Sigmoid colon (tissue), 7 donors: Measurements from ENCODE around the gene TCF7L2. TPM values are rescaled to one million over a fixed set of nuclear protein-coding genes. Genes with fewer than 3 reads are reported as not detected.

ENCODE experiments used
- DNase-seq: peaks from one replicate; pipeline ENCODE4 v3.0.0-alpha.2; 2019
- H3K27ac ChIP-seq, 4 donors: fragments of 200-600 bp; sonication (generic); one replicate each; pipeline ENCODE4 v1.5.1; 2016 to 2019; ENCODE audit warnings: mild to moderate bottlenecking in 1 of 4
- H3K27me3 ChIP-seq, 3 donors: fragments of 200-600 bp; sonication (generic); one replicate each; pipeline ENCODE4 v1.5.1; 2019; ENCODE audit warnings: mild to moderate bottlenecking in 1 of 3
- H3K36me3 ChIP-seq, 4 donors: fragments of 200-600 bp; sonication (generic); one replicate each; pipeline ENCODE4 v1.5.1; 2016 to 2019
- H3K4me1 ChIP-seq, 4 donors: fragments of 200-600 bp; sonication (generic); one replicate each; pipeline ENCODE4 v1.5.1; 2017 to 2019
- H3K4me3 ChIP-seq, 4 donors: fragments of 200-600 bp; sonication (generic); one replicate each; pipeline ENCODE4 v1.5.1; 2017 to 2019; ENCODE audit warnings: mild to moderate bottlenecking in 2 of 4, moderate library complexity in 1 of 4
- H3K9me3 ChIP-seq, 4 donors: fragments of 200-600 bp in 3 of 4; sonication (generic) in 3 of 4; one replicate each; pipeline versions ENCODE4 v1.5.1 to v1.6.1; 2013 to 2019
- EP300 ChIP-seq, 4 donors: sonication (generic); formaldehyde crosslinking; IDR thresholded peaks; one replicate each; pipeline ENCODE4 v1.6.1; 2017; ENCODE audit warnings: antibody characterized with exemption in 4 of 4
- POLR2A ChIP-seq, 2 donors: fragments of 450-650 bp; IDR thresholded peaks; one replicate each; pipeline ENCODE4 v1.6.1; 2016; ENCODE audit warnings: antibody characterized with exemption in 2 of 2, mild to moderate bottlenecking in 2 of 2, moderate library complexity in 2 of 2
- POLR2AphosphoS5 ChIP-seq, 4 donors: sonication (generic); formaldehyde crosslinking; IDR thresholded peaks; one replicate each; pipeline ENCODE4 v1.6.1; 2017; ENCODE audit warnings: antibody characterized with exemption in 4 of 4
- WGBS, 2 donors: extraction: QIAGEN DNeasy Blood & Tissue Kit; methylation state at CpG; one replicate each; pipeline ENCODE4 v1.1.7; 2013; 5-methylcytosine and 5-hydroxymethylcytosine counted together
- intact Hi-C: fragments of 100-400 bp; cut with DNase I; formaldehyde crosslinking; loops from one replicate; pipeline ENCODE4 v1.15.1; 2023
- polyA plus RNA-seq, 3 donors: library from polyadenylated mRNA; stranded (reverse); fragments of 200-250 nt; gene quantifications; one replicate each; pipeline ENCODE4 v1.2.3, GENCODE V29; 2013
- total RNA-seq, 4 donors: library from RNA; depleted of rRNA; stranded (reverse); fragments of >200 nt; gene quantifications; one replicate each; pipeline ENCODE4 v1.1.0, GENCODE V29; 2016
- TF ChIP-seq, protein P1 (sequence below), 4 experiments: fragments of 450-650 bp in 3 of 4; fragments of 200-600 bp in 1 of 4; IDR thresholded peaks; one replicate each; pipeline ENCODE4 v1.5.1; 2016 to 2019; ENCODE audit warnings: antibody characterized with exemption in 4 of 4, mild to moderate bottlenecking in 3 of 4, moderate library complexity in 2 of 4
- donor health status: healthy with polysubstance abuse.
- donor health status: Bipolar disorder and iron deficiency.
- donor health status: healthy.

Gene TCF7L2
- total and polyA plus RNA-seq, 7 donors, result 15.3 to 40.4 (median 30.0) TPM

DNA sequence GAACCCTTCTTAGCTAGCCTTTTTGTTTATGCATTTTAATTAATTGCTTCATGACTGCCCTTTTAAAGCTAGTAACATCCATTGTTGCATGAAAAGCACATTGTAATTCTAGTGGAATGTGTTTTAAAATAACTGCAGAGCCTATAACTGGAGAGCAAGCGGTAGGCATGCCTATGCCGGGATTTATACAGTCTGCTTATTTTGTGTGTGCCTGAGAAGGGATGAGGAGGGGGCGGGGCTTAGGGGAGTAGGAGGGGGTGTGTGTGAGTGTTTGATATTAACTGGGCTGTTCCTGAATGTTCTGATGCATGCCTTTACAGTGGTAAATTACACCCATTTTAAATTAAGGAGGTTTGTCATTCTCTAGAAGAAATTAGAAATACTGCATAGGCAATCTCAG is 208.1 kb downstream of the TCF7L2 start:
- no peak overlapping the region for H3K4me3 ChIP-seq
- peaks cover 6 to 71% (median 20%) of the 10 kb centered on the region in 4 donors for H3K36me3 ChIP-seq
- H3K4me1 ChIP-seq, result peaks cover 0 to 26% (median 19%) of the 10 kb centered on the region in 4 donors
- no peaks in the 10 kb centered on the region for H3K9me3 ChIP-seq
- 74 to 76% methylated on average over 3 of the region's 3 CpGs for WGBS, 2 donors
- no peak for TF ChIP-seq EP300 (IDR thresholded peaks at IDR 0.05)
- no peak for TF ChIP-seq POLR2A (IDR thresholded peaks at IDR 0.05)
- TF ChIP-seq POLR2AphosphoS5 (IDR thresholded peaks at IDR 0.05), result no peak
- TF ChIP-seq, protein P1, sequence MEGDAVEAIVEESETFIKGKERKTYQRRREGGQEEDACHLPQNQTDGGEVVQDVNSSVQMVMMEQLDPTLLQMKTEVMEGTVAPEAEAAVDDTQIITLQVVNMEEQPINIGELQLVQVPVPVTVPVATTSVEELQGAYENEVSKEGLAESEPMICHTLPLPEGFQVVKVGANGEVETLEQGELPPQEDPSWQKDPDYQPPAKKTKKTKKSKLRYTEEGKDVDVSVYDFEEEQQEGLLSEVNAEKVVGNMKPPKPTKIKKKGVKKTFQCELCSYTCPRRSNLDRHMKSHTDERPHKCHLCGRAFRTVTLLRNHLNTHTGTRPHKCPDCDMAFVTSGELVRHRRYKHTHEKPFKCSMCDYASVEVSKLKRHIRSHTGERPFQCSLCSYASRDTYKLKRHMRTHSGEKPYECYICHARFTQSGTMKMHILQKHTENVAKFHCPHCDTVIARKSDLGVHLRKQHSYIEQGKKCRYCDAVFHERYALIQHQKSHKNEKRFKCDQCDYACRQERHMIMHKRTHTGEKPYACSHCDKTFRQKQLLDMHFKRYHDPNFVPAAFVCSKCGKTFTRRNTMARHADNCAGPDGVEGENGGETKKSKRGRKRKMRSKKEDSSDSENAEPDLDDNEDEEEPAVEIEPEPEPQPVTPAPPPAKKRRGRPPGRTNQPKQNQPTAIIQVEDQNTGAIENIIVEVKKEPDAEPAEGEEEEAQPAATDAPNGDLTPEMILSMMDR (IDR thresholded peaks at IDR 0.05), result no peak
- H3K27ac ChIP-seq, result peak overlapping the region in 2 of 4 donors; percentile 0 to 39
- H3K27me3 ChIP-seq, result no peaks in the 10 kb centered on the region
- intact Hi-C loops, result no loop called here
- DNase-seq, result no peak

DNA sequence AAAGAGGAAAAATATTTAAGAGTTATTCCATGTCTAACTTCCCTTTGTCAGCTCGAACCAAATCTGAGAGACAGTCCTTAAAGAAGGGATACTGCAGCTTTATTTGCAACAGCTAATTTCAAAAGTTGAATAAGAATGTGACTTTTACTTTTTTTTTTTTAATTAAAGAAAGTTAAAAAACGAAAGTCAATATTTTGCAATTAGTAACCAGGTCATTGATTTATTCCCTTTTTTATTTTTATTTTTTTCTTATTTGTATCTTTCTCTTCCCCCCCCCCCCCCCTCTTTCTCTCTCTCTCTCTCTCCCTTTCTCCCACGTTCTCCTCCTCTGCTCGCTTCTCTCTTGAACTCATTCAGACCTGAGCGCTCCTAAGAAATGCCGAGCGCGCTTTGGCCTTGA is 209.5 kb downstream of the TCF7L2 start:
- 91 to 94% methylated on average over 8 of the region's 8 CpGs for WGBS, 2 donors
- H3K36me3 ChIP-seq, result peaks cover 0 to 57% (median 8%) of the 10 kb centered on the region in 4 donors
- no peak for TF ChIP-seq POLR2A (IDR thresholded peaks at IDR 0.05)
- no peak for TF ChIP-seq POLR2AphosphoS5 (IDR thresholded peaks at IDR 0.05)
- TF ChIP-seq, protein P1 (IDR thresholded peaks at IDR 0.05), result no peak
- no peak for TF ChIP-seq EP300 (IDR thresholded peaks at IDR 0.05)
- DNase-seq, result no peak
- no peak overlapping the region for H3K27ac ChIP-seq
- peaks cover 0 to 35% (median 28%) of the 10 kb centered on the region in 4 donors for H3K4me1 ChIP-seq
- H3K4me3 ChIP-seq, result no peak overlapping the region
- intact Hi-C loops, result no loop called here
- no peaks in the 10 kb centered on the region for H3K9me3 ChIP-seq
- H3K27me3 ChIP-seq, result no peaks in the 10 kb centered on the region

DNA sequence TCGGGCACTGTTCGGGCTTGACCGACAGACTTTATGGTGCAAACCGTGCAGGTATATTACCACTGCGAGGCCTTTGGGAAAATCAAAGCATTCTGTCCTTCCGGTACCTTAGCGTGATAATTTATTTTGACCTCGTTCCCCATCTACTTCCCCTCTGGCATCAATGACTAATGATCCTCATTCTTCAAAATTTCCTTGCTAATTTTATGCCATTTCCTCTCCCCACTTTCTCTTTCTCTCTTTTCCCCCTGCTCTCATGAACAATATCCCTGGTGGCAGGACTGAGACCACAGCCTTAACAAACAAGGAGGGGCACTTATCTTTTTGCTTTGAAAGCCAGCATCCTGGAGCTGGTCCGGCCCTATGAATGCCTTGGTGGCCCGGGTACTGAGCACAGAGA is 210.6 kb downstream of the TCF7L2 start:
- no peak overlapping the region for H3K27ac ChIP-seq
- TF ChIP-seq POLR2AphosphoS5 (IDR thresholded peaks at IDR 0.05) (no peak), EP300 (IDR thresholded peaks at IDR 0.05) (no peak), POLR2A (IDR thresholded peaks at IDR 0.05) (no peak)
- TF ChIP-seq, protein P1 (IDR thresholded peaks at IDR 0.05), result no peak
- DNase-seq, result no peak
- no peaks in the 10 kb centered on the region for H3K27me3 ChIP-seq
- no peak overlapping the region for H3K4me3 ChIP-seq
- intact Hi-C loops, result no loop called here
- H3K9me3 ChIP-seq, result no peaks in the 10 kb centered on the region
- peaks cover 0 to 52% (median 8%) of the 10 kb centered on the region in 4 donors for H3K36me3 ChIP-seq
- H3K4me1 ChIP-seq, result peaks cover 0 to 35% (median 28%) of the 10 kb centered on the region in 4 donors
- WGBS, 2 donors, result 94% methylated on average over 10 of the region's 10 CpGs

DNA sequence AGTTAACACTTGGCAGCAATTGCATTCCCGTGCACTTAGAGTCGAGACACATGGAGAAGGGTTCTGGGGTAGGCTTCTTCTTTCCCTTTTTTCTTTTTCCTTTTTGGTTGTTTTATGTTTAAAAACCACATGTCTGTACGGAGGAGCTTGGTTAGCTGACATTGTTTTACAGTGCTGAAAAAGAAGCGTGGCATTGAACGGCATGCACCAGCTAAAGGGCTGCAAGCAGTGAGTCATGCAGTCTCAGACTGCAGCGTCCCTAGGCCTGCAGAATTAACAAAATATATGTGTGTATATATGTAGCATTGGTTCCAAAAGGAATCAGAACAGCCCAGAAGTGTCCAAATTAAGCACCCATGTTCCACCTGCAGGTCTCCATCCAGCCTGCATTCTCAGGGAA is 211.0 kb downstream of the TCF7L2 start:
- intact Hi-C loops, result no loop called here
- Histone ChIP-seq H3K36me3 (peaks cover 0 to 52% (median 11%) of the 10 kb centered on the region in 4 donors), H3K4me1 (peaks cover 0 to 35% (median 28%) of the 10 kb centered on the region in 4 donors)

More for the DNA sequence above, 211.0 kb downstream of the TCF7L2 start:
- Histone ChIP-seq H3K9me3 (no peaks in the 10 kb centered on the region), H3K27me3 (no peaks in the 10 kb centered on the region), H3K27ac (no peak overlapping the region), H3K4me3 (no peak overlapping the region)
- WGBS, 2 donors, result 90 to 92% methylated on average over 6 of the region's 6 CpGs
- DNase-seq, result no peak
- TF ChIP-seq, protein P1 (IDR thresholded peaks at IDR 0.05), result no peak
- TF ChIP-seq POLR2AphosphoS5 (IDR thresholded peaks at IDR 0.05) (no peak), EP300 (IDR thresholded peaks at IDR 0.05) (no peak), POLR2A (IDR thresholded peaks at IDR 0.05) (no peak)
